ENCODE data around the gene SLC9A9. TPM values are rescaled to one million over a fixed set of nuclear protein-coding genes. Genes with fewer than 3 reads are reported as not detected.

The SLC9A9 gene
- total RNA-seq, 4 donors from 2014 or later: 10.1 to 27.2 (median 16.7) TPM

DNA sequence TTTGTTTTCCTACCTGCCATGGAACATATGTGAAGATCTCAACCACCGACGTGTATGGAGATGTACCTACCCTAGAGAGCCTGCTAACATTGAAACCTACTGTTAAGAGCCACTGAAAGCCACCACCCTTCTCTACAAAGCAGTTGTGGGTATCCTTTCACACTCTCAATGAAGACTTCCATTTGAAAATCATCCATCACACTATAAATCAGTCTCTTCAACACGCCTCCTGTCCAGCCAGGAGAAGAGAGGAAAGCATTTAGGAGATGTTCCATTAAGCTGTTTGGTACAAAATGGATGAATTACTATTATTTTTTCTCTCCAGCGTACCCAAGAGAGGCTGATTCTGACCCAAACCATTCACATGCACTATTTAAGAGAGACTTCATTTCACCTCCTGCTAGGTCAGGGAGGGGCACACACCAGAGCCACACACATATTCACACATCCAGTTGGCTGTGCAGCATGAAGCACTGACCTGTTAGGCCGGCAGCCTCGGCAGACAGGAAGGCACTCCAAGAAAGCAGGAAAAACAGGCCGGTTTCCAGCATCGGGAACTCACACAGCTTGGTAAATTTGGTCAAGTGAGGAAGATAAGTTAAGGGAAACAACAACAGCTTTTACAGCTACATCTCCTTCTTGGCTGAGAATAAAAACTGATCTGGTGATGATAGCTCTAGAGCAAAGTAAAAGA is 274.5 kb downstream of the SLC9A9 start:
- Histone ChIP-seq H3K36me3 (peaks cover 0 to 31% of the 10 kb centered on the region in 2 donors), H3K27me3 (no peaks in the 10 kb centered on the region), H3K27ac (no peak overlapping the region), H3K4me3 (no peak overlapping the region), H3K9me3 (no peaks in the 10 kb centered on the region), H3K4me1 (no peaks in the 10 kb centered on the region)
- TF ChIP-seq EP300 (IDR thresholded peaks at IDR 0.05): no peak
- no peak for TF ChIP-seq POLR2A (IDR thresholded peaks at IDR 0.05)
- no peak for TF ChIP-seq CTCF (IDR thresholded peaks at IDR 0.05)
- TF ChIP-seq POLR2AphosphoS5 (IDR thresholded peaks at IDR 0.05): no peak
- ATAC-seq: no peak
- WGBS, 2 donors (ENCODE audit: low coverage in 1 of 2): 92 to 95% methylated on average over 5 to 8 of the region's 8 CpGs

- WGBS, 2 donors (ENCODE audit: low coverage in 1 of 2): 89% methylated on average over 1 of the region's 1 CpG; no CpG with 5 or more reads in 1 of the 2 donors
- no peak for TF ChIP-seq POLR2AphosphoS5 (IDR thresholded peaks at IDR 0.05)
- TF ChIP-seq CTCF (IDR thresholded peaks at IDR 0.05): no peak
- no peak for TF ChIP-seq EP300 (IDR thresholded peaks at IDR 0.05)
- TF ChIP-seq POLR2A (IDR thresholded peaks at IDR 0.05): no peak
- no peak for ATAC-seq
- H3K27me3 ChIP-seq: no peaks in the 10 kb centered on the region
- peaks cover 0 to 26% of the 10 kb centered on the region in 2 donors for H3K36me3 ChIP-seq
- no peaks in the 10 kb centered on the region for H3K9me3 ChIP-seq
- no peaks in the 10 kb centered on the region for H3K4me1 ChIP-seq
- no peak overlapping the region for H3K4me3 ChIP-seq
- no peak overlapping the region for H3K27ac ChIP-seq
These were observed 276.7 kb downstream of the SLC9A9 start for GRCh38 chr3:143571548-143571947.

DNA sequence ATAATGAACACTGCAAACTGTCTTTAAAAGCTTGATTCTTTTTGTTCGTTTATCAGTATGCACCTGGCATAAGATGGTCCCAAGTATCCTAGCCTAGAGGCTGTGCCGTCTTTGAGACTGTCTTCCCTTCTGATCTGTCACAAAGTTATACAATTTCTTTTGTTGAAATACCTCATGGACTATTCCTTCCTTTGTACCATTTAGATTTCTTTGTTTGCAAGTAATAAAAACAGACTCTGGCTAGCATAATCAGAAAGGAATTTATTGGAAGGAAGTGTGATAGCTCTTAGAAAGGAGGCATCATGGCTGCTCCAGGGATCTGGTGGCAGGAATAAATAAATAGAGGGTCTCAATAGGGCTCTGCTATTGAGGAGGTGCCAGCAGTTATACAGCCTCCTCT is 280.4 kb downstream of the SLC9A9 start:
- H3K36me3 ChIP-seq: peaks cover 0 to 2% of the 10 kb centered on the region in 2 donors
- no peak for ATAC-seq
- H3K9me3 ChIP-seq: no peaks in the 10 kb centered on the region
- no peaks in the 10 kb centered on the region for H3K27me3 ChIP-seq
- TF ChIP-seq POLR2AphosphoS5 (IDR thresholded peaks at IDR 0.05) (no peak), CTCF (IDR thresholded peaks at IDR 0.05) (no peak), POLR2A (IDR thresholded peaks at IDR 0.05) (no peak), EP300 (IDR thresholded peaks at IDR 0.05) (no peak)
- peaks cover 0 to 2% (median 0%) of the 10 kb centered on the region in 3 donors for H3K4me1 ChIP-seq
- H3K4me3 ChIP-seq: no peak overlapping the region
- H3K27ac ChIP-seq: peak overlapping the region in 1 of 4 donors; percentile 23
- 25 to 69% methylated on average over 2 of the region's 2 CpGs for WGBS, 2 donors (ENCODE audit: low coverage in 1 of 2)

GRCh38 chr3:143565951-143566350 is 282.3 kb downstream of the SLC9A9 start:
- TF ChIP-seq POLR2AphosphoS5 (IDR thresholded peaks at IDR 0.05) (no peak), EP300 (IDR thresholded peaks at IDR 0.05) (no peak), CTCF (IDR thresholded peaks at IDR 0.05) (no peak), POLR2A (IDR thresholded peaks at IDR 0.05) (no peak)
- Histone ChIP-seq H3K4me3 (no peak overlapping the region), H3K36me3 (no peaks in the 10 kb centered on the region), H3K4me1 (peaks cover 0 to 2% (median 0%) of the 10 kb centered on the region in 3 donors), H3K9me3 (no peaks in the 10 kb centered on the region), H3K27ac (no peak overlapping the region), H3K27me3 (no peaks in the 10 kb centered on the region)
- peak; percentile 88 for ATAC-seq

GRCh38 chr3:143563786-143564185 is 284.5 kb downstream of the SLC9A9 start:
- Histone ChIP-seq H3K36me3 (no peaks in the 10 kb centered on the region), H3K27me3 (no peaks in the 10 kb centered on the region), H3K9me3 (no peaks in the 10 kb centered on the region), H3K27ac (no peak overlapping the region), H3K4me3 (no peak overlapping the region), H3K4me1 (peaks cover 0 to 2% (median 0%) of the 10 kb centered on the region in 3 donors)
- ATAC-seq: no peak
- WGBS, 2 donors (ENCODE audit: low coverage in 1 of 2): 43 to 61% methylated on average over 3 of the region's 3 CpGs
- no peak for TF ChIP-seq POLR2AphosphoS5 (IDR thresholded peaks at IDR 0.05)
- TF ChIP-seq CTCF (IDR thresholded peaks at IDR 0.05): no peak
- TF ChIP-seq EP300 (IDR thresholded peaks at IDR 0.05): no peak

All from gastroesophageal sphincter (tissue), 4 donors.